ENCODE data around the gene ADCY5.

The ADCY5 gene

GRCh38 chr3:123388042-123388441 is 60.8 kb downstream of the ADCY5 start:
- DNase-seq (ENCODE audit: low read depth in 2 of 3, low spot score in 1 of 3) = no peak

- DNase-seq (ENCODE audit: low read depth in 2 of 3, low spot score in 1 of 3) = no peak
These were observed 61.4 kb downstream of the ADCY5 start for GRCh38 chr3:123387532-123387931.

GRCh38 chr3:123386477-123387040 is 62.3 kb downstream of the ADCY5 start:
- DNase-seq (ENCODE audit: low read depth in 2 of 3, low spot score in 1 of 3) = no peak

- DNase-seq (ENCODE audit: low read depth in 2 of 3, low spot score in 1 of 3) = no peak
These were observed 62.9 kb downstream of the ADCY5 start for GRCh38 chr3:123385981-123386380.

GRCh38 chr3:123385499-123385898 is 63.4 kb downstream of the ADCY5 start:
- no peak for DNase-seq (ENCODE audit: low read depth in 2 of 3, low spot score in 1 of 3)

- no peak for DNase-seq (ENCODE audit: low read depth in 2 of 3, low spot score in 1 of 3)
These were observed 63.9 kb downstream of the ADCY5 start for GRCh38 chr3:123385001-123385401.

- no peak for DNase-seq (ENCODE audit: low read depth in 2 of 3, low spot score in 1 of 3)
These were observed 64.6 kb downstream of the ADCY5 start for GRCh38 chr3:123384256-123384655.

- DNase-seq (ENCODE audit: low read depth in 2 of 3, low spot score in 1 of 3) = no peak
These were observed 65.5 kb downstream of the ADCY5 start for GRCh38 chr3:123383091-123384053.

- no peak for DNase-seq (ENCODE audit: low read depth in 2 of 3, low spot score in 1 of 3)
These were observed 68.6 kb downstream of the ADCY5 start for GRCh38 chr3:123380261-123380660.

- DNase-seq (ENCODE audit: low read depth in 2 of 3, low spot score in 1 of 3) = no peak
These were observed 69.7 kb downstream of the ADCY5 start for GRCh38 chr3:123379041-123379830.

GRCh38 chr3:123378409-123378915 is 70.4 kb downstream of the ADCY5 start:
- no peak for DNase-seq (ENCODE audit: low read depth in 2 of 3, low spot score in 1 of 3)

- DNase-seq (ENCODE audit: low read depth in 2 of 3, low spot score in 1 of 3) = no peak
These were observed 71.6 kb downstream of the ADCY5 start for GRCh38 chr3:123377243-123377740.

GRCh38 chr3:123376451-123377242 is 72.2 kb downstream of the ADCY5 start:
- no peak for DNase-seq (ENCODE audit: low read depth in 2 of 3, low spot score in 1 of 3)

GRCh38 chr3:123375014-123375940 is 73.6 kb downstream of the ADCY5 start:
- no peak for DNase-seq (ENCODE audit: low read depth in 2 of 3, low spot score in 1 of 3)

- no peak for DNase-seq (ENCODE audit: low read depth in 2 of 3, low spot score in 1 of 3)
These were observed 74.9 kb downstream of the ADCY5 start for GRCh38 chr3:123374016-123374415.

GRCh38 chr3:123373474-123373987 is 75.4 kb downstream of the ADCY5 start:
- no peak for DNase-seq (ENCODE audit: low read depth in 2 of 3, low spot score in 1 of 3)

GRCh38 chr3:123372686-123373473 is 76.0 kb downstream of the ADCY5 start:
- DNase-seq (ENCODE audit: low read depth in 2 of 3, low spot score in 1 of 3) = no peak
